CD14-positive monocyte (primary cell): ENCODE measurements around the gene CAPN1. TPM values are rescaled to one million over a fixed set of nuclear protein-coding genes. Genes with fewer than 3 reads are reported as not detected.
A peak's percentile ranks its signal among the peaks of the same experiment; 100 is the strongest.

ENCODE experiments used
- DNase-seq, 3 donors: peaks; one replicate each; pipeline ENCODE4 v3.0.0-alpha.2; 2011 to 2022
- H2AFZ ChIP-seq: 2 replicates; pipeline ENCODE4 v1.6.0; 2012; ENCODE audit warnings: mild to moderate bottlenecking, low read depth, low read length, inconsistent platforms; ENCODE audit not compliant: insufficient read depth, poor library complexity, severe bottlenecking
- H3K27ac ChIP-seq, 2 donors: 1 replicate in 1 of 2; 2 replicates in 1 of 2; pipeline ENCODE4 v1.5.1; 2012 to 2013; ENCODE audit warnings: low read length in 2 of 2, control low read depth in 1 of 2, inconsistent platforms in 1 of 2, low read depth in 1 of 2, mild to moderate bottlenecking in 1 of 2
- H3K27me3 ChIP-seq, 2 donors: one replicate each; pipeline versions ENCODE4 v1.6.0 to v1.6.1; 2011 to 2013; ENCODE audit warnings: low read length in 2 of 2; ENCODE audit not compliant: control insufficient read depth in 2 of 2, insufficient read depth in 2 of 2
- H3K36me3 ChIP-seq, 2 donors: replicated peaks in 1 of 2; 1 replicate in 1 of 2; 2 replicates in 1 of 2; pipeline versions ENCODE4 v1.5.1 to v1.6.1; 2012 to 2013; ENCODE audit warnings: low read length in 2 of 2, control low read depth in 1 of 2, inconsistent platforms in 1 of 2, mild to moderate bottlenecking in 1 of 2; ENCODE audit not compliant: insufficient read depth in 2 of 2, control insufficient read depth in 1 of 2
- H3K4me1 ChIP-seq, 2 donors: 1 replicate in 1 of 2; 2 replicates in 1 of 2; pipeline versions ENCODE4 v1.5.1 to v1.6.1; 2012 to 2013; ENCODE audit warnings: low read length in 2 of 2, control low read depth in 1 of 2, inconsistent platforms in 1 of 2, mild to moderate bottlenecking in 1 of 2, moderate library complexity in 1 of 2; ENCODE audit not compliant: insufficient read depth in 2 of 2, control insufficient read depth in 1 of 2
- H3K4me2 ChIP-seq: replicated peaks from 2 replicates; pipeline ENCODE3; 2012; ENCODE audit warnings: low read length, moderate library complexity, mild to moderate bottlenecking; ENCODE audit not compliant: poor library complexity, severe bottlenecking; ENCODE audit errors: extremely low read depth
- H3K4me3 ChIP-seq, 3 experiments: fragments of 200-600 bp in 1 of 3; sonication (generic) in 1 of 3; replicated peaks in 1 of 3; 1 replicate in 2 of 3; 2 replicates in 1 of 3; pipeline ENCODE4 v1.5.1; 2011 to 2013; ENCODE audit warnings: low read length in 3 of 3, mild to moderate bottlenecking in 3 of 3, control low read depth in 2 of 3, low read depth in 2 of 3, inconsistent platforms in 1 of 3, moderate library complexity in 1 of 3
- H3K79me2 ChIP-seq: 2 replicates; pipeline ENCODE4 v1.6.0; 2012; ENCODE audit warnings: mild to moderate bottlenecking, control low read depth, inconsistent platforms, low read length, moderate library complexity; ENCODE audit not compliant: insufficient read depth
- H3K9ac ChIP-seq: 2 replicates; pipeline ENCODE4 v1.6.0; 2017; ENCODE audit warnings: low read length, mild to moderate bottlenecking; ENCODE audit not compliant: insufficient read depth, poor library complexity, severe bottlenecking
- H3K9me3 ChIP-seq, 2 donors: replicated peaks in 1 of 2; 1 replicate in 1 of 2; 2 replicates in 1 of 2; pipeline versions ENCODE4 v1.5.1 to v1.6.1; 2012 to 2013; ENCODE audit warnings: low read length in 2 of 2, control low read depth in 1 of 2; ENCODE audit not compliant: control insufficient read depth in 1 of 2, insufficient read depth in 1 of 2
- H4K20me1 ChIP-seq: 2 replicates; pipeline ENCODE4 v1.6.0; 2012; ENCODE audit warnings: mild to moderate bottlenecking, low read length, control low read depth, moderate library complexity; ENCODE audit not compliant: insufficient read depth
- H3K27ac Mint-ChIP-seq, 7 donors: one replicate each; pipeline ENCODE4 v1.8.0; 2020; ENCODE audit warnings: mild to moderate bottlenecking in 7 of 7, mixed read lengths in 7 of 7, moderate library complexity in 6 of 7, inconsistent platforms in 2 of 7
- H3K27me3 Mint-ChIP-seq, 3 donors: one replicate each; pipeline ENCODE4 v1.8.0; 2021 to 2022; ENCODE audit warnings: low read depth in 3 of 3, mild to moderate bottlenecking in 3 of 3, mixed read lengths in 3 of 3, moderate library complexity in 3 of 3, inconsistent platforms in 1 of 3
- H3K36me3 Mint-ChIP-seq, 2 donors: one replicate each; pipeline ENCODE4 v1.8.0; 2020; ENCODE audit warnings: mixed read lengths in 2 of 2, inconsistent platforms in 1 of 2, mild to moderate bottlenecking in 1 of 2
- H3K4me1 Mint-ChIP-seq: one replicate; pipeline ENCODE4 v1.8.0; 2020; ENCODE audit warnings: mild to moderate bottlenecking, mixed read lengths
- H3K4me3 Mint-ChIP-seq, 2 donors: one replicate each; pipeline ENCODE4 v1.8.0; 2020; ENCODE audit warnings: mild to moderate bottlenecking in 2 of 2, mixed read lengths in 2 of 2, moderate library complexity in 1 of 2
- H3K9me3 Mint-ChIP-seq, 7 donors: one replicate each; pipeline ENCODE4 v1.8.0; 2020 to 2022; ENCODE audit warnings: mixed read lengths in 7 of 7, mild to moderate bottlenecking in 6 of 7, moderate library complexity in 6 of 7, inconsistent platforms in 2 of 7
- CTCF ChIP-seq: fragments of 200-600 bp; IDR thresholded peaks from one replicate; pipeline ENCODE4 v1.8.0; 2022; ENCODE audit warnings: antibody characterized with exemption, mild to moderate bottlenecking
- WGBS: methylation state at CpG from one replicate; pipeline ENCODE4 v1.1.5; 2013; ENCODE audit warnings: missing lambda C conversion rate; ENCODE audit not compliant: insufficient coverage; 5-methylcytosine and 5-hydroxymethylcytosine counted together
- intact Hi-C, 2 donors: fragments of 100-400 bp; cut with micrococcal nuclease; formaldehyde crosslinking; loops; one replicate each; pipeline versions ENCODE4 v1.15.0 to v1.15.1; 2023
- polyA plus RNA-seq, 3 donors: library from polyadenylated mRNA; depleted of rRNA in 1 of 3; unstranded in 2 of 3; stranded (reverse) in 1 of 3; fragments of 300-500 nt in 2 of 3; fragments of >200 nt in 1 of 3; fragmentation: Illumina TruSeq in 2 of 3; gene quantifications; 1 replicate in 2 of 3; 2 replicates in 1 of 3; pipeline ENCODE4 v1.2.3, GENCODE V29; 2012 to 2021

Gene CAPN1
- polyA plus RNA-seq, 3 donors = 128 to 140 (median 129) TPM

- no peaks in the 10 kb centered on the region for H3K36me3 ChIP-seq
- peaks cover 3 to 4% of the 10 kb centered on the region in 2 donors for H3K9me3 ChIP-seq
- no peaks in the 10 kb centered on the region for H3K79me2 ChIP-seq
- no peaks in the 10 kb centered on the region for H4K20me1 ChIP-seq
- TF ChIP-seq CTCF = no peak
- Mint-ChIP-seq H3K9me3 (peaks cover 0 to 4% (median 3%) of the 10 kb centered on the region in 7 donors), H3K4me1 (peaks cover 53% of the 10 kb centered on the region), H3K27me3 (peaks cover 0 to 2% (median 0%) of the 10 kb centered on the region in 3 donors), H3K4me3 (peak overlapping the region; percentile 16 to 77), H3K27ac (peak overlapping the region; percentile 87 to 98 (median 96)), H3K36me3 (no peaks in the 10 kb centered on the region)
- H3K4me2 ChIP-seq = peak overlapping the region; percentile 62
- H3K4me1 ChIP-seq = peaks cover 47 to 58% of the 10 kb centered on the region in 2 donors
- no peak overlapping the region for H3K9ac ChIP-seq
- 13% methylated on average over 2 of the region's 2 CpGs for WGBS
- no peaks in the 10 kb centered on the region for H3K27me3 ChIP-seq
- peak overlapping the region in 1 of 3 experiments; percentile 24 for H3K4me3 ChIP-seq
- peak overlapping the region; percentile 30 for H2AFZ ChIP-seq
- intact Hi-C loops = no loop called here
- peak overlapping the region; percentile 70 to 77 for H3K27ac ChIP-seq
- peak; percentile 22 to 45 (median 43) for DNase-seq
These were observed 29.6 kb upstream of the CAPN1 start for GRCh38 chr11:65152122-65152521.

- Histone ChIP-seq H2AFZ (no peak overlapping the region), H3K4me2 (no peak overlapping the region), H3K36me3 (no peaks in the 10 kb centered on the region), H3K9me3 (no peaks in the 10 kb centered on the region), H4K20me1 (no peaks in the 10 kb centered on the region), H3K79me2 (no peaks in the 10 kb centered on the region), H3K27me3 (no peaks in the 10 kb centered on the region), H3K4me1 (peaks cover 28 to 34% of the 10 kb centered on the region in 2 donors), H3K9ac (no peak overlapping the region), H3K27ac (peak overlapping the region in 1 of 2 donors; percentile 2), H3K4me3 (no peak overlapping the region)
- no peak for DNase-seq
- intact Hi-C loops = no loop called here
- WGBS = 100% methylated on average over 3 of the region's 3 CpGs
- H3K36me3 Mint-ChIP-seq = no peaks in the 10 kb centered on the region
- peaks cover 35% of the 10 kb centered on the region for H3K4me1 Mint-ChIP-seq
- TF ChIP-seq CTCF = no peak
- H3K27ac Mint-ChIP-seq = peak overlapping the region in 4 of 7 donors; percentile 16 to 82 (median 38)
- H3K9me3 Mint-ChIP-seq = no peaks in the 10 kb centered on the region
- H3K27me3 Mint-ChIP-seq = peaks cover 0 to 1% (median 0%) of the 10 kb centered on the region in 3 donors
- no peak overlapping the region for H3K4me3 Mint-ChIP-seq
These were observed 25.5 kb upstream of the CAPN1 start for GRCh38 chr11:65156256-65156655.
